DLD1 (cell line): ENCODE measurements around the gene NKAPD1.
"Not testable (repeated sequence)": the region's sequence is repeated elsewhere in the genome, so short reads cannot be mapped to it uniquely, and the experiment has no call there.

Experiments used
- in situ Hi-C: cut with HindIII; loops from 2 replicates; pipeline ENCODE4 v1.10.0; 2017; ENCODE audit warnings: low sequenced_read_pairs

NKAPD1 gene, protein sequence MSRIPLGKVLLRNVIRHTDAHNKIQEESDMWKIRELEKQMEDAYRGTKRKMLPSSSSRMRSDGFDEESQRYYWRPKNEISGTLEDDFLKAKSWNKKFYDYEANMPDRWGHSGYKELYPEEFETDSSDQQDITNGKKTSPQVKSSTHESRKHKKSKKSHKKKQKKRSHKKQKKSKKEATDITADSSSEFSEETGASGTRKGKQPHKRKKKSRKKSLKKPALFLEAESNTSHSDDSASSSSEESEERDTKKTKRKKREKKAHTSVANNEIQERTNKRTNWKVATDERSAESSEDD

DNA sequence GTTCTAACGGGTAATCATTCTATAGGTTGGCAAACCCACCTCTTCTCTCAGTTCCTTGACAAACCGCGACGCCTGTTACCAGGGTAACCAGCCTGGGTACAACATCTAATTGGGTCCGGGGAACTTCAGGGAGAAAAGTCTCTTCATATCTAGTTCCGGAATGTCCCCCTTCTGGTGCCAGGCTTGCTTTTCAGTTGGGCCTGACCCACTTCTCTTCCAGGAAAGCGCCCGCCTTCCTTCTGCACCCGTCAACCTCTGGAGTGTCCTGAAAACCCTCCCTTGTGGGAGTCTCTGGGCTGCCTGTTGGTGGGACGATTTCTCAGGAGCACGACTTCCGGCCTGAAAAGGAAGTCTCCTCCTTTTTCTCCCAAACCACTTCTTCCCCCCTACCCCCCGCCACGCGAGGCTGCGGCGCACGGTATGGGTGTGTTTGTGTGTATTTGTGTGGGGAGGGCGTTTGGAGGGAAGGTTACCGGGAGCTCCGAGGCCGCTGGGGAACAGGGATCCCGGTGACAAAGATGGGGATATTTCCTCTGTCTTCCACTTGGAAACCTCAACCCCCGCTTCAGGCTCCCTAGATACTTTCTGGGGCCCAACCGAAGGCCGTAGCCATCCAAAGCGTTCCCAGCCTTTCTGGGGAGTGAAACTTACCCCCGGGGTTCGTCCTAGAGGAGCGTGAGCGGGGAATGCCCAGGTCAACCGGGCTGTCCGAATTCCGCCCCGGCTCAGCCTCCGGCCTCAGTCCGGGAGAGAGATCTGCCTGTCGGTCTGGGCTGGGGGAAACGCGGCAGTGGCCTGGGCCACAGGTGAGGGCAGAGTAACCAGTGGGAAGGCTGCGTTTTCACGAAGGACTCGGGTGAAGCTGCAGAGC lies at the start of gene NKAPD1, which contains the start of gene PIH1D2:
NKAPD1 (plus strand) TSS at position 359 of the 871 bp plus-strand sequence. CDS start 1,276 bp downstream, outside the sequence.
PIH1D2 (minus strand) TSS at position 77 of the 871 bp plus-strand sequence. CDS start 843 bp downstream, outside the sequence.
- in situ Hi-C loops: no loop called here

DNA sequence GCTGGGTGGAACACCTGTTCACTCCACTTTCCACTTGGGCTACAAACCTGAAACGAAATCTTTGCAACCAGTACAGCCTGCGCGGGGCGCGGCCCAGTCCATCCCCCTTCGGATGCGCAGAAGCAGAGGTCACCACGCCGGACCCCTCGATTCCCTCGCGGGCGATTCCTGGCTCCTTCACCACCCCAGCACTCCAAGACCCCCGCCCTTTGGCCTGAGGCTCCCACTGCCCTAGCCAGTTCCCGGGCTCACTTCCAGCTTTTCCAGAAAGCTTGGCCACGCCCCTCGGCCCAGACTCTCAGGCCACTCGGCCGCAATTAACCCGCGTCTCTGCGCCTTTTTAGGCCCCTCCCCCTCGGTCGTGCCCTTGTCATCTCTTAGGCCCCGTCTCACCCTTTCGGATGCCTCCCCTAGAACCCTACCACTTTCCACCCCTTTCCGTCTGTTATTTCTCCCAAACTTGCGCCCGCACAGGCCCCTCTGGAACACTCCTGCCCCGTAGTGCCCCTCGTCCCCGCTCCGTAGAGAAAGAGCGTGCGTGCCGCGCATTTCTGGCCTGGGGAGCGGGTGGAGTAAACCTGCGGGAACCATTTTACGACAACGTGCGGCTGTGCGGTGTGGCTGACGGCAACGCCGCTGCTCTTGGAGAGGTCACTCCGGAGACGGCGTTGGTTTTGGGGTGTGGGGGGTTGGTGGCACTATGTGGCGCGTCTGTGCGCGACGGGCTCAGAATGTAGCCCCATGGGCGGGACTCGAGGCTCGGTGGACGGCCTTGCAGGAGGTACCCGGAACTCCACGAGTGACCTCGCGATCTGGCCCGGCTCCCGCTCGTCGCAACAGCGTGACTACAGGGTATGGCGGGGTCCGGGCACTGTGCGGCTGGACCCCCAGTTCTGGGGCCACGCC lies 49.1 kb upstream of the NKAPD1 start, which contains the start of gene DLAT:
DLAT (plus strand) TSS at position 636 of the 906 bp plus-strand sequence; CDS start at position 701, 65 bp downstream.
- in situ Hi-C loops: loop anchor here (5.0 kb wide), 2 partner anchors 37 to 63 kb away; no protein-coding TSS in a partner anchor

DNA sequence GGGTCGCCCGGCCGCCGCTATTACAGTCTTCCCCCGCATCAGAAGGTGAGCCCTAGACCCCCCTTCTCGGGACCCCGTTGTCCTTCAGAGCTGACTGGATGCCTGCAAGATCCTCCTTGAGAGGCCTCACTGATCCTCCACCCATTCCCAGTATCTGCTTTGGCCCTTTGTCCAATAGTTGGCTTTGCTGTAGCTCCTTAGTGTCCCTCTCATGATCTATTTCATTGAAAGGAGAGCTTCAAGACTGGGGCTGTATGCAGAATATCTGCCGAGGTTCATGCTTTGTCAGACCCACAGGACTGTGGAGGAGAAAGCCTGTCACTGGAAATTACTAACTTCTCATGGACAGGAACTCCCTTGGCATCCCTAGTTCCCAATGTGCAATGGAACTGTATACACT lies 48.4 kb upstream of the NKAPD1 start:
- in situ Hi-C loops: no loop called here

DNA sequence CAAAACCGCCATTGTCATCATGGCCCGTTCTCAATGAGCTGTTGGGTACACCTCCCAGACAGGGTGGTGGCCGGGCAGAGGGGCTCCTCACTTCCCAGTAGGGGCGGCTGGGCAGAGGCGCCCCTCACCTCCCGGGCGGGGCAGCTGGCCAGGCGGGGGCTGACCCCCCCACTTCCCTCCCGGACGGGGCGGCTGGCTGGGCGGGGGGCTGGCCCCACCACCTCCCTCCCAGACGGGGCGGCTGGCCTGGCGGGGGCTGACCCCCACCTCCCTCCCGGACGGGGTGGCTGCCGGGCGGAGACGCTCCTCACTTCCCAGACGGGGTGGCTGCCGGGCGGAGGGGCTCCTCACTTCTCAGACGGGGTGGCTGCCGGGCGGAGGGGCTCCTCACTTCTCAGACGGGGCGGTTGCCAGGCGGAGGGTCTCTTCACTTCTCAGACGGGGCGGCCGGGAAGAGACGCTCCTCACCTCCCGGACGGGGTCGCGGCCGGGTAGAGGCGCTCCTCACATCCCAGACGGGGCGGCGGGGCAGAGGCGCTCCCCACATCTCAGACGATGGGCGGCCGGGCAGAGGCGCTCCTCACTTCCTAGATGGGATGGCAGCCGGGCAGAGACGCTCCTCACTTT lies 47.2 kb upstream of the NKAPD1 start:
- in situ Hi-C loops: not testable (repeated sequence)

DNA sequence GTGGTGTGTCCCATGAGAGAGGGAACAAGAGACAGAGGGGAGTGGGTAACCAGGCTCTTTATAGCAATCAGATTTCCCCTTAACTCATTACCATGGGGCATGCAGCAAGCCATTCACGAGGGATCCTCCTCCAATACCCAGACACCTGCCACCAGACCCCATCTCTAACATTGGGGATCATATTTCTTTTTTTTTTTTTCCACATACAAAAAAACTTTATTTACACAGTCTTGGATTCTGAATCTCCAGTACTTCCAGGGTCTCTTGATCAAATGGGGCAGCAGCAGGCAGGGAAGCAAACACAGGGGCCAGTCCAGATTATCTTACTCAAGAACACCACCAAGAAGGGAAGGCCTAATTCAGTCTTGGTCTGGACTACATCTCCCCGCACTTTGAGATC lies 44.6 kb upstream of the NKAPD1 start:
- in situ Hi-C loops: no loop called here

DNA sequence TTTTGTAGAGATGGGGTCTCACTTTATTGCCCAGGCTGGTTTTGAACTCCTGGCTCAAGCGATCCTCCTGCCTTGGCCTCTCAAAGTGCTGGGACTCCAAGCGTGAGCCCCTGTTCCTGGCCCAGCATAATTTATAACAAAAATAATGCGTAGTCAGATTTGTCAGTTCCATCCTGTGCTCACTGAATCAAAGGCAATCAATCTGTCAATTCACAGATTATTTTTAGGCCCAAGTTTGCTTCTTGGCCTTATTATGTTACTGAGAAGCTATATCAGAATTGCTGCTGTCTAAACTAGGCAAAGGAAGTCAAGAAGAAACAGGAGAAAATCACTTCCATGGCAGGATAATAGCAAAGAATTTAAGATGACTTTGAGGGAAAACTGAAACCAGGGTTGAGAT lies 40.2 kb upstream of the NKAPD1 start:
- in situ Hi-C loops: no loop called here

DNA sequence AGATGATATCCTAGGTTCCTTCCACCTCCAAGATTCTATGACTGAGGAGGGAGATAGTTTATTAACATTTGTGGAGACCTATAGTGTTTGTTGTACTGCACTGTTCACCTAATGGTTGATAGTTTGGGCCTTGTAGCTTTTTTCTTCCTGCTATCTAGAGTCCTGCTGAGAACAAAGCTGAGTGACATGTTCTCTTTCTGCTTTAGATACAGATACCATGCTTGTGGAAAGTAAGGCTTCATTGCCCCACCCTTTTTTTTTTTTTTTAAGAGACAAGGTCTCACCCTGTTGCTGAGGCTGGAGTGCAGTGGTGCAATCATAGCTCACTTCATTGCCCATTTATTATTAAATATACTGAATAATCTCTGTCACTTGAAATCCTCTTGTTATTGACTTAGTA lies 36.6 kb upstream of the NKAPD1 start:
- in situ Hi-C loops: no loop called here

DNA sequence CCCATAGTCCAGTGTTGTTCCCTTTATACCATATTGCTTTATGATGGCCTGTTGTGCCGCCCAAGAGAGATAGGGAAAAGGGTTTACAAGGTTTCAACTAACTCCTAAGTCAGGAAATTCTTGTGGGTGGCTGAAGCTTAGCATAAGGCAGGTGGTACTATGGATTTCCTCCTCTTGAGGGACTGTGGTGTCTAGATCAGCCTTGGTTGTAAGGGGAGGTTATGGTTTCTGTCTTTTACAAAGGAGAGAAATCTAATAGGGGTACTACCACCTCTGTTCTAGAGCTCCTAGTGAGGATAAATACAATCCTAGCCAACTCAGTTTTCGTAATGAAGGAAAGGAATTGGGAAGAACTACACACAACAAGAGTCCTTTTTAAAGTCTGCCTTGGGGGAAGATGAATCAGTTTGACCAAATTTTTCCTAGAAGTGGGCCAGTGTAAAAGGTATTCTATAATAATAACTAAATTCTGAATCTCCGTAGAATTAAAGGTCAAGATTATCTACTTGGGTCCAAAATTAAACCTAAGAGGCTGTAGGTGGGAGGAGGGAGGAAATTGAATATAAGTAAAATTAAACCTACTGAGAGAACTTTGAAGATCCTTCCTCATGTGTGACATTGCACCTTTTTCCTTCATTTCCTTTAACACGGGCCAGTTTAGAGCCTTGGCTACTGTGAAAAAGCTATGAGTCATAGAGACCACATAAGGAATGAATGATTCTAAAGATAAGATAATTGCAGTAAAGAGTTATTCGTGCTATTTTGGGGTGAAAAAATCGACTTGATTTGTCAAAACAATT lies 31.7 kb upstream of the NKAPD1 start:
- in situ Hi-C loops: no loop called here

DNA sequence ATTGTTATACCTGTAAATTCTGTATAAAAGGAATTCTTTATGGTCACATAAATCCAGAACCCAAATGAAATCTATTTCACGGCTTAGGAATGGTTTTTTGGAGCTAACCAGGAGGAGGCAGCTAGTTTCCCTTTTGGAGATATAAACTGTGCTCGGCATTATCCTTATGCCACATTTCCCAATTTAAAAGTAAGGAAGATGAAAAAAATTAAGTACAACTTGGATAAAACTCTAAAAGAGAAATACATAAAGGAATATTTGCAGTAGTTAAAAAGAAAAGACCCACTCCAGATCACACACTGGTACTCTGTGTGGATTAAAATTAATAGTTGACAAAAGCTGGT lies 31.2 kb upstream of the NKAPD1 start:
- in situ Hi-C loops: no loop called here

DNA sequence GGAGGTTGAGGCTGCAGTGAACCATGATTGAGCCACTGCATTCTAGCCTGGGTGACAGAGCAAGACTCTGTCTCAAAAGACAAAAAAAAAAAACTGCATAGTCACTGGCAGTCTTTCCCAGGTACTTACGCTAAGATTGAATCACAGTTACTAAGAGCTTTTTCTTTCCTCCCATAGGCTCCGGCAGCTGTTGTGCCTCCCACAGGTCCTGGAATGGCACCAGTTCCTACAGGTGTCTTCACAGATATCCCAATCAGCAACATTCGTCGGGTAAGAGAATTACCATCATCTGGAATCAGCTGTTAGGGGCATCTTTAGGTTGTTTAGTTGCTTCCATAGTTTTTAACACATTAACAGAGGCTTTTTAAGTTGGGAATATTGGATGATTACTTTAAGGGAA lies 29.1 kb upstream of the NKAPD1 start:
- in situ Hi-C loops: no loop called here

DNA sequence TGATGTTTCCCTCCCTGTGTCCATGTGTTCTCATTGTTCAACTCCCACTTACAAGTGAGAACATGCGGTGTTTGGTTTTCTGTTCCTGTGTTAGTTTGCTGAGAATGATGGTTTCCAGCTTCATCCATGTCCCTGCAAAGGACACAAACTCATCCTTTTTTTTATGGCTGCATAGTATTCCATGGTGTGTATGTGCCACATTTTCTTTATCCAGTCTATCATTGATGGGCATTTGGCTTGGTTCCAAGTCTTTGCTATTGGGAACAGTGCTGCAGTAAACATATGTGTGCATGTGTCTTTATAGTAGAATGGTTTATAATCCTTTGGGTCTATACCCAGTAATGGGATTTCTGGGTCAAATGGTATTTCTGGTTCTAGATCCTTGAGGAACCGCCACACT lies 27.5 kb upstream of the NKAPD1 start:
- in situ Hi-C loops: not testable (repeated sequence)

DNA sequence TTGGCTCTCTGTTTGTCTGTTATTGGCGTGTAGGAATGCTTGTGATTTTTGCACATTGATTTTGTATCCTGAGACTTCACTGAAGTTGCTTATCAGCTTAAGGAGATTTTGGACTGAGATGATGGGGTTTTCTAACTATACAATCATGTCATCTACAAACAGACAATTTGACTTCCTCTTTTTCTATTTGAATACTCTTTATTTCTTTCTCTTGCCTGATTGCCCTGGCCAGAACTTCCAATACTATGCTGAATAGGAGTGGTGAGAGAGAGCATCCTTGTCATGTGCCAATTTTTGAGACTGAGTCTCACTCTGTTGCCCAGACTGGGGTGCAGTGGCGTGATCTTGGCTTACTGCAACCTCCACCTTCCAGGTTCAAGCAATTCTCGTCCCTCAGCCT lies 25.8 kb upstream of the NKAPD1 start:
- in situ Hi-C loops: not testable (repeated sequence)

DNA sequence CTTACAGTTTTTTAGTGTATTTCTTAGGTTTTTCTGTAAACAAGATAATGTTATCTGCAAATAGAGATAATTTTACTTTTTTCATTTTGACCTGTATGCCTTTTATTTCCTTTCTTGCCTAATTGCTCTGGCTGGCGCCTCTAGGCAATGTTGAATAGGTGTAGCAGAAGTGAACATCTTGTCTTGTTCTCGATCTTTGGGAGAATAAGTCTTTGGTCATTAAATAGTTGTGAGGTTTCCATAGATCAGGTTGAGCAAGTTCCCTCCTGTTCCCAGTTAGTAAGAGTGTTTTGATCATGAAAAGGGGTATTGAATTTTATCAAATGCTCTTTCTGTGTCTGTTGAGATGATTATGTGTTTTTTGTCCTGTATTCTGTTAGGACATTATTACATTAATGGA lies 24.3 kb upstream of the NKAPD1 start:
- in situ Hi-C loops: no loop called here

DNA sequence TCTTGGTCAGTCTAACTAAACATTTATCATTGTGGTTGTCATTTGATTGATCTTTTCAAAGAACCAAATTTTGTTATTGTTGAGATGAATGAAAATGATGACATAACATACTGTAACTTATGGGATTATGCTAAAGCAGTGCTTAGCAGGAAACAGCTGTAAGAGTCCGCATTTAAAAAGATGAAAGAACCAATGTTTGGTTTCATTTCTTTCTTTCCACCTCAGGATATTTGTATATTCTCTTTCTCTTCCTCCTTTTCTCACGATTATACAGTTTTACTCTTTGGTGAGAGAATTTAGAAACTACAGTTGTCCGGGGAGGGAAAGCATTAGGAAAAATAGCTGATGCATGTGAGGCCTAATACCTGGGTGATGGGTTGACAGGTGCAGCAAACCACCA lies 23.4 kb upstream of the NKAPD1 start:
- in situ Hi-C loops: no loop called here

DNA sequence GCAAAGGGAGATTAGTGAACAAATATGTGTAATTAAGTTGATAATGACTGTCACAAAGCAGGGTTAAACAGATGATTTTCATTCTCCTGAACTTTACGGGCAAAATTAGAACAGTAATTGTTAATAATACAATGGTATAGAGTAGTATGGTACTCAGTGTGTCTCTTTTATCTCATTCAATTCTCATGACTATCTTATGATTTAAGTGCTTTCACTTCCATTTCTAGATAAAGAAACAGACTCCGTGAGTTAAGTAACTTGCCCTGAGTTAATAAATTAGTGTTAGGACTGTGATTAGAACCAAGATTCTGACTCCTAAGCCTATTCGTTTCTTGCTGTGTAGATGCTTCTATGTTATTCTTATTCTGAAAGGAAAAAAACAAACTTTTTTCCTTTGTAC lies 22.3 kb upstream of the NKAPD1 start:
- in situ Hi-C loops: no loop called here

DNA sequence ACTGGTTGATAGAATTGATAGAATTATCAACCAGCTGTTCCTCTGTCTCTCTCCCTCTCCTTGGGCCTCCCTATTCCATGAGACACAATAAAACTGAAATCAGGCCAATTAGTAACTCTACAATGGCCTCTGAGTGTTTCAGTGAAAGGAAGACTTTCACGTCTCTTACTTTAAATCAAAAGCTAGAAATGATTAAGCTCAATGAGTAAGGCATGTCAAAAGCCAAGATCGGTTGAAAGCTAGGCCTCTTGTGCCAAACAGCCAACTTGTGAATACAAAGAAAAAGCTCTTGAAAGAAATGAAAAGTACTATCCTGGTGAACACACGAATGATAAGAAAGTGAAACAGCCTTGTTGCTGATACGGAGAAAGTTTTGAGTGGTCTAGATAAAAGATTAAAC lies 16.9 kb upstream of the NKAPD1 start:
- in situ Hi-C loops: no loop called here

DNA sequence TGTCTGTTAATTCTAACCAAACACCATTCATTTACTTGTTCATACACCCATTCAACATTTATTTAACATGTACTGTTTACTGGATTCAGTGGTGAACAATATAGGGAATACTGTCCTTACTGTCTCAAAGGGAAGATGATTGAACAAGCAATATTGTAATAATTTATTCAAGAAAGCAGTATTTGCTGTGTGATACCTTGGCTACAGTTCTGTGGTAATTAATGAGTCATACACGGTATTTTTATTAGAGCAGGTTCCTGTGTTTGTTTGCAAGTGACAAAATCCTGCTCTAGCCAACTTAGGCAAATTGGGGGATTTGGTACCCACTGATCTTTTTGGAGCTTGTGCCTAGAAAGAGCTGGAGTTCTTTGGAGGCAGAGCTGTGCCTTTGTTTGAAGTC lies 16.0 kb upstream of the NKAPD1 start:
- in situ Hi-C loops: no loop called here

DNA sequence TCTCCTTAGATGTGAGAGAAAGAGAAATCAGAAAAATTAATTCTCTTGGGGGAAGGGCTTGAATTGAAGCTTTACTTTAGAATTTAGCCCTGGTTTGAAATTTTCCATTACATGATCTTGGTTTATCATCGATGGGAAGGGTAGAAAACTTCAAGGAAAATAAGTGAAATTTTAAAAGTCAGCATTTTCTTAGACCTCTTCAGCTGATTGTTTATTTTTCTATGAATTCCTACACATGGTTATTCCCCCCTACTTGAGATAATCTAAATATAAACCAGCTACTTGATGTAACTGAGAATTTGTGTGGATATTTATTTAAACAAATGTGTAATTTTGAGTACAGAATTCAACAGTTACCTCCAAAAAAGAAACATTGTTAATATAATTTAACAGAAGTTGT lies 11.2 kb upstream of the NKAPD1 start:
- in situ Hi-C loops: loop anchor here (5.0 kb wide), 1 partner anchor 41 kb away; no protein-coding TSS in a partner anchor

DNA sequence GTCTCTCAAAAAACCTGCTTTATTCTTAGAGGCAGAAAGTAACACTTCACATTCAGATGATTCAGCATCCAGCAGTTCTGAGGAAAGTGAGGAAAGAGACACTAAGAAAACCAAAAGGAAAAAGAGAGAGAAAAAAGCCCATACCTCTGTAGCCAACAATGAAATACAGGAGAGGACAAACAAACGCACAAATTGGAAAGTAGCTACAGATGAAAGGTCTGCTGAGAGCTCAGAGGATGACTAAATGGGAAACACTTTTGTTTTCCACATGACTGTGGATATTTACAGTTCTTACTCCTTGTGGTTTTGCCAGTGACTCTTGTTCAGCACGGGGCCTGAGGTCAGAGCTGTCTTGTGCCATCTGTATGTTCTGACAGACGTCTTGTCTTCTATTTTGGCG lies 8.6 kb downstream of the NKAPD1 start:
- in situ Hi-C loops: no loop called here
